GM19324 (cell line): ENCODE measurements around the gene AUP1.
"Not testable (repeated sequence)": the region's sequence is repeated elsewhere in the genome, so short reads cannot be mapped to it uniquely, and the experiment has no call there.

Experiments used
- ATAC-seq: cut with Tn5 transposase; IDR thresholded peaks from one replicate; pipeline ENCODE4 v1.9.1; 2021; ENCODE audit warnings: mild to moderate bottlenecking, moderate library complexity; ENCODE audit not compliant: unreplicated experiment, low FRiP score

The AUP1 gene, protein sequence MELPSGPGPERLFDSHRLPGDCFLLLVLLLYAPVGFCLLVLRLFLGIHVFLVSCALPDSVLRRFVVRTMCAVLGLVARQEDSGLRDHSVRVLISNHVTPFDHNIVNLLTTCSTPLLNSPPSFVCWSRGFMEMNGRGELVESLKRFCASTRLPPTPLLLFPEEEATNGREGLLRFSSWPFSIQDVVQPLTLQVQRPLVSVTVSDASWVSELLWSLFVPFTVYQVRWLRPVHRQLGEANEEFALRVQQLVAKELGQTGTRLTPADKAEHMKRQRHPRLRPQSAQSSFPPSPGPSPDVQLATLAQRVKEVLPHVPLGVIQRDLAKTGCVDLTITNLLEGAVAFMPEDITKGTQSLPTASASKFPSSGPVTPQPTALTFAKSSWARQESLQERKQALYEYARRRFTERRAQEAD

DNA sequence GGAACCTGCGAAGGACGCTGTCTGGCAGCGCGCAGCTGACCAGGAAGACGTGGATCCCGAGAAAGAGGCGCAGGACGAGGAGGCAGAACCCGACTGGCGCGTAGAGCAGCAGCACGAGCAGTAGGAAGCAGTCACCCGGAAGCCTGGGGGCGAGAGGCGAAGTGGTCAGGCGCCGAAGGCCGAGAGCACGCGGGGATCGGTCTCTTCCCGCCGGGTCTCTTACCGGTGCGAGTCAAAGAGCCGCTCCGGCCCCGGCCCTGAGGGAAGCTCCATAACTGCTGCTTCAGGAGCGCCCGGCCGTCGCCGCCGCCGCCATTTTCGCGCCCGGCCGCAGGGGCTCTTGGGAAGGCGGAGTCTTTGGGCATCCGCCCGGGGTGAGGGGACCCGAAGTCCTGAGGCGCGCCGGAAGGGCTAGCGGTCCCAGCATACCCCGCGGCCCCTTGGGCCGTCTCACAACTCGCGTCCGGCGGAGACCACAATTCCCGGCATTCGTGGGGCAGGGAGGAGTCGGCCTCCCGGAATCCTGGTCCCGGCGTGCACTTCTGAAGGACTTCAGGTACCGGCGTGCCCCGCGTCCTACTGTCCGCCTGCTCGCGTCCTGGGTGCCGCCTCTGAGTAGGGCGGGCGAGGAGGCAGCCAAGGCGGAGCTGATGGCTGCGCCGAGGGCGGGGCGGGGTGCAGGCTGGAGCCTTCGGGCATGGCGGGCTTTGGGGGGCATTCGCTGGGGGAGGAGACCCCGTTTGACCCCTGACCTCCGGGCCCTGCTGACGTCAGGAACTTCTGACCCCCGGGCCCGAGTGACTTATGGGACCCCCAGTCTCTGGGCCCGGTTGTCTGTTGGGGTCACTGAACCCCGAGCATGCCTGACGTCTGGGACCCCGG, at the start of gene AUP1, which contains the start of gene HTRA2:
Gene AUP1, minus strand, starts transcription at position 350 of the 882 bp plus-strand sequence. Its CDS starts 77 bp downstream, at position 273.
Gene HTRA2, plus strand, starts transcription at position 577 of the 882 bp plus-strand sequence. Its CDS starts 74 bp downstream, at position 651.
- ATAC-seq = peak; percentile 90

DNA sequence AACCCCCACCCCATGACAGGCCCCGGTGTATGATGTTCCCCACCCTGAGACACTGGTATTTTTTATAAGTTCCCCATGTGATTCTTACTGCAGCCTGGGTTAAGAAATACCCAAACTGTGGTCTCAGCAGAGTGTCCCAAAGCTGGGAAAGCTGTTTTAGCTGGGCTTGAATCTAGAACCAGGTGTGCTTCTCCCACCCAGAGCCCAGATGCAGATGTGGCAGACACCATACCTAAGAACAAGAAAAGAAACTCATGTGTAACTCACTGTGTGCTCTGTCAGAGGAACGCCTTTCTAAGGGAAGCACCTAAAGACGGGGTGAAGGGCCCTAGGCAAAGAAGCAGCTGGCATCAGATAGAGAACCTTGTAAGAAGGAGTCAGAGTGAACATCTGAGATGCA, 48.9 kb upstream of the AUP1 start:
- no peak for ATAC-seq

DNA sequence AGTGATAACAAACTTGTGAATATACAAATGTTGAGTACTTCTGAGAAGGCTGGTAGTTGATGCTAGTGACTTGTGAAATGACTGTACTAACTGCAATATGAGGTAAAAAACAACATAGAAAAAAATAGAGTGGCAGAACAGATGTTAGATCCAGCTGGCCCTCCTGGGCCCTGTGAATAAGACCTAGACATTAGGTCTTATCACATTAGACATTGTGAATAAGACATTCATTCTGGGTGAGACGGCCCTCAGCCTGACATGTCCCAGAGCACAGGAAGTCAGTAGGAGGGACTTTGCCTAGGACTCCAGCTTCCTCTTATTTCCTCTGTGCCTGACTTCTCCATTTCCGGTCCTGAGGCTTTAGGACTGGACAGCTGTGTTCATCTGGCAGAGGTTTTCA, 47.9 kb upstream of the AUP1 start:
- no peak for ATAC-seq

DNA sequence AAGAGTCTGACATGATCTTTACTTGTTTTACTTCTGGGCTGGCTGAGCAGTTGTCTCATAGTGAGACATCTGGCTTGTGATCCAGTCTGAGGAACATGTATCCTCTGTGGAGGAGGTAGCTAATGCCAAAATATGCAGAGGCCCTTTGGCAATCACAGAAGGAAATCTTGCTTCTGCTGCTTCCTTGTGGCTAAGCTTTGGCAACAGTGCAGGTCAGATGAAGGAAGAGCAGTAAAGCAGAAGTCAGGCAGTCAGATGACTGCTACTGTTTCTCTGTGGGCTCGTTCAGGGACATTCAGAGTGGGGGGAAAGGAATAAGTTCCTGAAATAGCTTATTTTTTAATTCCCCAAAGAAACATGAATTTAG, 47.3 kb upstream of the AUP1 start:
- ATAC-seq = no peak

DNA sequence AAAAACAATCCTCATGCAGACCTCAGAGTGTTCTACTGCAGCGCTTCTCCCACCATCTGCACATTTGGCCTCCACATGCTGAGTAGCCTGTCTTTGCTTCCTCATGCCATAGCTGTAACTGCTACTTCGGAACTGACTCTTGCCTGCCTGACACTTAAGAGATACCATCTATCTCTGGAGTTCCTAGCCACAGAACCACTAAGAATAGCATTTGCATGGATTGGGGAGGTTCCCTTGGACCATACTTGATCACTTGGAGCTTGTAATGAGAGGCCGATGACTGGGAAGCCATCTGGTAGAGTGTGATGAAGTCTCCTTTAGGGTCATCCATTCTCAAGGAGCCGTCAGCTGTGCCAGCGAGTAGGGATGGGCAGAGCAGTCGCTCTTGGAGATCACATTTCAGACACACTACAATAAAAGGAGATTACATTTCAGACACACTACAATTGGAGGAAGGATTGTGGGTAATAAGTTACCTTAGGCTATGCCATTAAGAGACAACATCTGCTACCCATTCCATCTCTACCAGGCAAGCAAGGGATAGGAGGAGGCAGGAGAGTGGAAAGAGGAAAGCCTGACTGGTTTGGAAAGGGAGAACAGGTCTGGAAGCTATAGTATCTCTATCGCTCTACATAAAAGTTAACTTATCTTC, 46.8 kb upstream of the AUP1 start:
- ATAC-seq = no peak

DNA sequence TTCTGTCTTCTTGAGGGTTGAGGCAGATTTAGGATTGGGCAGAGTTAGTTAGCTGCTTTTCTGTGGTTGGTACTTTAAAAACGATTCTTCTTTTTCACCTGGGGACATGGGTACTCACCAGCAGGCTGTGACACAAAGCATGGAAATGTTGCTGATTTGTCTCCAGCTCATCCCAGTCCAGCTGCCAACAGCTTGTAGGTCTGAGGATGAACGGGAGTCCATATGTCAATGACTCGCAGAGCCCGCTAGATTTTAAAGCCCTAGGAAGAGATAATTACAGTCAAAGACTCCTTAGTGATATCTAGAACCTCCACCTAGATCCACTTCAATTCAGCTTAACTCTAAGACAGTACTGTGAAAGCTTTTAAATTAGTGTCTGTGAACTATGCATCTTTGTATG, 45.8 kb upstream of the AUP1 start:
- no peak for ATAC-seq

DNA sequence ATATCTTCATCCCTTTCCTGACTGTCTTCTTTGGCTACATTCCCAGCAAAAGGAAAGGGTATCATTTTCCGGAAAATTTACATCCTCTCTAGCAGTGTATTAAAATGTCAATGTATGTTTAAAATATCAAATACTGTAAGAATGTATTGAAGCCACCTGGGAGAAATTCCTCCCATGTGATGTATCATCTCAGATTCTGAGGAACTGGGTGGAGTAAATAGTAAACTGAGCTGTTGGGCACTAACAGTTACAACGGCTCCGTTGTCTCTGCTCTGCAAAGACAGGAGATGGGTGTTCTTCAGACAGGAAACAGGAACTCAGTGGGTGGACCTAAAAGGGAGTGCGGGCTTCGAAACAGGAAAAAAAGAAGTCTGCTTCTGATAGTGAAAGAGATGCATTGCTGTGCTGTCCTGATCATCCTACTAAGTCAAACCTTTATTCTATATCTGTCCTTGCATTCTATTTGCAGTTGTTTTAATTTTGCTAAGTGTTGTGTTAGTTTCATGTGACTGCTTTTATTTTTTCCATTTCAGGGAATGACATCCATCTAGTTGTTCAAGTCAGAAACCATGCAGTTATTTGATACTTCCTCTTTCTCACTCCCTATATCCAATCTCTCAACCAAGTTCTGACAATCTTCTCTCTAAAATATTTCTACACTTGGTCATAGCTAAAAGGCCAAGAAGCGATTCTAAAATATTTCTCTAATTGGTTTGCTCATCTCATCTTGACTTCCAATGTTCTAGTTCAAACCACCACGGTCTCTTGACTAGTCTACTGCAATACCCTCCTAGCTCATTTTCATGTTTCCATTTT, 44.4 kb upstream of the AUP1 start:
- ATAC-seq = peak; percentile 46

DNA sequence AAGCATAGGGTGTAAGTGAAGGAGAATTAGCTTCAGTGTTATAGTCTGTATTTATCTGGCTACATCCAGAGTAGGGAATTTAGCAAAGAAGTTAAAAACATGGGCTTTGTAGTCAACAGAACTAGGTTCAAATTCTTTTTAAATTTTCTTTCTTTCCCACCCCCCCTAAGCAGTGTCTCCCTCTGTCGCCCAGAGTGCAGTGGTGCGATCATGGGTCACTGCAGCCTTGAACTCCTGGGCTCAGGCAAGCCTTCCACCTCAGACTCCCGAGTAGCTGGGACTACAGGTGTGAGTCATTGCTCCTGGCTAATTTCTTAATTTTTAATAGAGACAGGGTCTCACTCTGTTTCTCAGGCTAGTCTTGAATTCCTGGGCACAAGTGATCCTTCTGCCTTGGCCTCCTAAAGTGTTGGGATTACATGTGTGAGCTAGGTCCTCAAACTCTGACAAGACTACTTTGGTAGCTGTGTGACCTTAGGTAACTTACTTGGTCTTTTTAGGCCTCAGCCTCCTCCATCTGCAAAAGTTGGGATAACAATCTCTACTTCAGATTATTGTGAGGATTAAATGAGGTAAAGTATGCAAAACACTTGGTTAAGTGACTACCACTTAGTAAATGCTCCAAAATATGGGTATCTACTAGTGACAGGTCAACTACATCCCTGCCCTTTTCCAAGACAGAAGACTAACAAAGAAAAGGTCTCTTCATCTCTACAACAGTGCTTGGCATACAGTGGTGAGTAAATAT, 42.8 kb upstream of the AUP1 start:
- no peak for ATAC-seq

DNA sequence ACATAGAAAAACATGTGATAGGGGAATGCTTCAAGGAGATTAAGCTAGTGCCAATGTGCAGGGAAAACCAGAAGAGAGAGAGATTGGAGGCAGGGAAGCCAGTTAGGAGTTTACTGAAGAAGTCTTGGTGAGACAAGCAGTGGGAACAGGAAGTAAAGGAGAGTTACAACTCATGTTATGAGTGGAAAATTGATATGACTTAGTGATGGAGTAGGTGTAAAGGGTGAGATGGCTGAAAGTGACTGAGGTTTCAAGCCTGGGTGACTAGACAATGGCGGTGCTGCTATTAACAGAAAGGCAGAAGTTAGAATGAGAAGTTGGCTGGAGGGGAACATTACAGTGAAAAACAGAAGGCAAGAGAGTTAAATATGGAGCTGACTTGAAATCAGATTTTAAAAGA, 41.6 kb upstream of the AUP1 start:
- ATAC-seq = peak; percentile 50

DNA sequence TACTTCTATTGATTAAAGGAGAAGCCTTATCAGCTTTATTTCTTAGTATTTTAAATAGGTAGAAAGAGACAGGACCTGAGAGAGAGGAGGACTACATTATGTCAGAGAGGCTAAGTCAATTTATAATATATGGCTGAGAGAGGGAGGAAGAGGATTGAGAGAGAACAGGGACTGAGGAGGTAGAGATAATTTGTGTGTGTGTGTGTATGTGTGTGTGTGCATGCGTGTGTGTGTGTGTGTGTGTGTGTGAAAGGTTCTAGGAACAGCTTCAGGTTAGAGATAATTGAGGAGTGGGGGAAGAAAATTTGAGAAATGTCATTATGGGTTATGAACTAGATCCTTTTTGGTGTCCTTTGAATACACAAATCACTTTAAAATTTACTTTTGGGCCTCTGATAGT, 40.2 kb upstream of the AUP1 start:
- no peak for ATAC-seq

DNA sequence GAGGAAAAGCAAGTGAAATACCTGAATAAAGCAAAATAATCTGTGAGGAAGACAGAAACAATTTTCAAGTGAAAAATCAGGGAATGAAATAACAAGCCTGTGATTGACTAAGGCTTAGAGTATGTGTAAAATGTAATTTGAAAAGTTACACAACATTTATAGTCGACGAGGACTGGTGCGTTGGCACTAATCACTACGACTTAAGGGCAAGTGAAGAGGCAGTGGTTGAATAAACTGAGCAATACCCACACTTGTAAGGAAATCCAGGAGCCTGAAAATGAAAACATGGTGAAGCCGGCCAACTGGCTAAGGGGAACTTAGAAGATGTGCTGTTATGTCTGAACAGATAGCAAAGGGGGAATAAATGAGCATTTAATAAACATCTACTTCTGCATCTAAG, 38.4 kb upstream of the AUP1 start:
- ATAC-seq = no peak

DNA sequence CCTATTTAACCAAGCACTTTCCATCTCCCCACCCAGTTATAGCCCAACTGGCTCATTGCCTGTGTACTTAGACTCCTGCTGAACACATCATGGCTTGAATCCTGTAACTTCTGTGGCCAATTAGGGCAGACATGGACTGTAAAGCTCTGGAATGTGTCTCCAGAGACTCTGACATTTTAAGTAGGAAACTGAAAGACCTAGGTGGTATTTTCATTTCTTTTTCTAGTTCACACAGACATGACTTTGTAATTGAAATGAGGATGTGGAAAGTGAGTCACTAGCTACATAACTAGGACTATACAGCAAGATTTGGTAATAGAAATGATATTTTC, 37.2 kb upstream of the AUP1 start:
- ATAC-seq = no peak

DNA sequence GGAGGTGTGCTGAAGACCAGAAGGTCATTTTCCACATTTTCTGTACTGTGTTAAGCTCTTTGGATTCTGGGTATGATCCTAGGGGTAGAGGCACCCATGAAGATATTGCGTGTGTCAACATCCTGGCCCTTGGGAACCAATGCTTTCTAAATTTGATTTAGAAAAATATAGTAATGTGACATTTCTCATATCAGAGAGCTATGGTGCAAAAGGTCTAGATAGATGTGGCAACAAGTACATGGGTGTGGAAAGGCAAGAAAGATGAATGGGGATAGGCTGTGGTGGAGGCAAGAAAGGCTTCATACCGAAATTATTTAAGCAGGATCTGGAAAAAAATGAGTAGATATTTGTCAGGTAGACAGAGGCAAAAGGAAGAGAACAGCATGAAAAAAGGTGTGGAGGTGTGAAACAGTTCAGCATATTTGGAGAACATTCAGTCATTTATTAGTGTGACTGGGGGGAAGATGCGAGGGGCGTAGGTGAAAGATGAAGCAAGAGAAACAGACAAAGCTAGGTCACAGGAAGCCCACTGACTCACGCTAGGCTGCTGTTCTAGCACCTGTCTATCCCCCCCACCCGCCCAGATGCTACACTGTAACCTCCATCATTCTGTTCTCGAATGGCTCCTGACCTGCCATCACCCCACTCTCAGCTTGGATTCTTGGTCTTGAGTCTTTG, 36.7 kb upstream of the AUP1 start:
- ATAC-seq = no peak

DNA sequence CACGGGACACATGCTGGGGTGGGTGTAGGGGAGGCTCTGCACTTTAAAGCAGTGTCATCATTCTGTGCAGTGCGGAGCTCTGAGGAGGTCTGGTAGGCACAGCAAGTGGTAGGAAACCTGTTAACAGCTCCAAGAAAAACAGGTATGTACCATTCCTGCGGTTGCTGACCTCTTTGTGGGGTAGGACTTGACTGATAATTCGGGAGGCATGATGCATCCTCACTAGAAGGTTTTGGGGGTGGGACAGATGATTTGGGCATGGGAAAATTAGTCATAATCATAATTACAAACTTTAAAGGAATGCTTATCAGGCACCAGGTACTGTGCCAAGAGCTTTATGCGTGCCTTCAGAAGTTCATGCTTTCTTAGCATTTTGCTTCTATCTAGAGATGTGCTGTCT, 34.7 kb upstream of the AUP1 start:
- ATAC-seq = no peak

DNA sequence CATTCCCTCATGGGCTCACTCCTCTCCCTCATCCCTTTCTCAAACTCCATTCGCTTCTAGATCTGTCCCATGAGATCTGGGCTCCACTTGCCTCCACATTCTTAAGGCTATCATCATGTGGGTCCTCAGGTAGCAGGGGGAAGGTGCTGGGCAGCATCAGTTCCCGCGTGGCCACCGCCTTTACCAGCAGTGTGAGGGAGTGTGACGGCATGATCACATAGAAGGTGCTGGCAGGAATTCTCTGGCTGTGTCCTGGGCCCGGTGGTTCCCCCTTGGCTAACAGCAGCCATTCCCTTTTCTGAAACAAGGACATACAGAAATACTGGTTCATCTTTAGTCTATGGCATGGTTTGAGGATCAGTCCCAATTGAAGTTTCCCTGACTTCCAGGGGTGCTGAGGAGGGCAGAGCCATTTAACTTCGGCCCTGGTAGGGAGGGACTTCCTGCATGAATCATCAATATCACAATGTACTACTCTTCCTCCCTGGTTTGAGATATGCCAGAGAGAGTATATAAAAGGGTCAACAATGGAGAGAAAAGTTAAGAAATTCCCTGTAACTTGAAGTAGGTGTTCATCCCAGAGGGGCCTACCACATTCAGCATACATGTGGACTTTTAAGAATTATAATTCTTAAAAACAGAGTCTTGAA, 32.7 kb upstream of the AUP1 start:
- ATAC-seq = no peak

DNA sequence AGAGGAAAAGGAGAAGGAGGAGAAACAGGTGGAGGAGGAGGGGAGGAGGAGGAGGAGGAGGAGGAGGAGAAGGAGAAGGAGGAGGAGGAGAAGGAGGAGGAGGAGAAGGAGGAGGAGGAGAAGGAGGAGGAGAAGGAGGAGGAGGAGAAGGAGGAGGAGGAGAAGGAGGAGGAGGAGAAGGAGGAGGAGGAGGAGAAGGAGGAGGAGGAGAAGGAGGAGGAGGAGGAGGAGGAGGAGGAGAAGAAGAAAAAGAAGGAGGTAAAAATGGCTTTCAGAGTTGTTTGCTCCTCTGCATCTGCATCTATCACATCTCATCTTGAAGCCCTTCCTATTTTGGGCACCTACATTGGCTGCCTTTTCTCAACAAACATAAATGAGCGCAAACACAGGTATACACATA, 31.5 kb upstream of the AUP1 start:
- ATAC-seq = not testable (repeated sequence)

DNA sequence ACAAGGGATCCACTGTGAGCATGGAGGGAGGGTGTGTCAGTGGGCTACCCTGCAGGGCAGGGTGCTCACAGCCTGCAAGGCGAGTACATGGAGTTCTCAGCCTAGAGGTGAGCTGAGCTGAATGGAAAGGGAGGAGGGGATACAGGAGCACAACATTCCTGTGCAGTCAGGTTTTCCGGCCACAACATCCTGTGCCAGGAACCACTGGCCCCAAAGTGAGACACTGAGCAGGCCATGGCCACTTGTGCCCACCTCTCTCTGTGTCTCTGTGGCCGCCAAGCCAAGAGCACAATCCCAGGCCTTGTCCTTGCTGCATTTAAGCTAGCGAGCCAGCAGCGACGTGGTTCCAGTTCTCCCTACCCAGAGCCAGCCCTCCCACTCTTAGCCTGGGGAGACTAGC, 31.1 kb upstream of the AUP1 start:
- no peak for ATAC-seq

DNA sequence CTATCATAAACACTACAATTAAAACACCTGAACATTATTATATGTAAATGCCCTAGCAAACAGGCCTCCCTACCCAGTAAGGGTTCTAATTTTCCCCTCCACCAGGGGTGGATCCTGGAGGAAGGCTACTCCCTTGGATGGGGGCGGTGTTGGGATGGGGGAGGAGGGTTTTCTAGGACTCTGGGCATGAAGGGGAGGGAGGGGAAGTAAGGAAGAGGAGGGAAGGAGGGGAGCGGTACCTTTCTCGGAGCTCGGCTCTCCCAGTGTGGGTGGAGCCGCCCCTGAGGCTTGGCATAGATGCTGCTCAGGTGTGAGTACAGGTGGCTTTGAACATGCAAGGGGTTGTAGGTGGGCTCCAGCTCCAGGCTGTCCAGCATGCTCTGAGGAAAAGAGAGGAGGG, 30.4 kb upstream of the AUP1 start:
- ATAC-seq = no peak
